ENCODE results near the gene HMGCL.

HMGCL gene

DNA sequence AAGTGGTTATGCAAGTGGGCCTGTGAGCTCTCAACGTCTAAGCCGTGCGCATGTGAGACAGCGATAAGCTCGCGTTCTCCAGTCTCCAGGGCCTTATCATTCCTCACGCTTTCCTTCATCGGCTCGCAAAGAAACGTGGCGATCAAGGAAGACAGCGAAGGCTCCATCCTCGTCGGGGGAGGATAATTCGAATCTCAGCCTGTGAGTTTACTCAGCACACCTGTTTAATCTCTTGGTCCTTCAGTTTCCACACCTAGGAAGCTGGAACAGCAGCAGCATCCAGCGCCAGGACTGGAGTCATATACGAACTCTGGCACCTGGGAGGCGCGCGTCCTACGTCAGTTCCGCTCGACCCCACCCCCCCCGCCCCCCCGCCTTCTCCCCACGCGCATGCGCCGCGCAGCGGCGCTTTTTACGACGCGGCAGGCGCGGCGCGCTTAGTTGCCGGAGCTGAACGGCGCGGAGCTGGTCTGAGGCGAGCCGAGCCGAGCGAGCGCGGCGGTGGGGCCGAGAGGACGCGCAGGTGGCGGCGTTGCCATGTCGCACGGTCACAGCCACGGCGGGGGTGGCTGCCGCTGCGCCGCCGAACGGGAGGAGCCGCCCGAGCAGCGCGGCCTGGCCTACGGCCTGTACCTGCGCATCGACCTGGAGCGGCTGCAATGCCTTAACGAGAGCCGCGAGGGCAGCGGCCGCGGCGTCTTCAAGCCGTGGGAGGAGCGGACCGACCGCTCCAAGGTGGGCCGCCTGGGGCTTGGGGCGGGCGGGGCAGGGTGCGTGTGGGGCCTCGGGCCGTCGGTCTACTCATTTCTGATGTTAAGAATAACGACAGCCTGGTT, 47.0 kb downstream of the HMGCL start, which contains the start of gene PITHD1:
TSS of gene PITHD1 (plus strand) at position 440 of the 836 bp plus-strand sequence. CDS start at position 538, 98 bp downstream.
- TF ChIP-seq POLR2AphosphoS5 (IDR thresholded peaks at IDR 0.05; ENCODE audit: low read depth, low read length) (peak; percentile 73), TAF1 (IDR thresholded peaks at IDR 0.05; ENCODE audit: borderline replicate concordance, low read depth, low read length) (0 out of 2 replicates have a peak, but pooled peaks have one; percentile 2), POLR2A (IDR thresholded peaks at IDR 0.05; ENCODE audit: low read depth, low read length) (peak; percentile 88)
- peak; percentile 91 for FAIRE-seq
- peak; percentile 92 for DNase-seq (ENCODE audit: insufficient read length)

GRCh38 chr1:23776217-23776616, 49.0 kb downstream of the HMGCL start:
- no peak for TF ChIP-seq POLR2A (IDR thresholded peaks at IDR 0.05; ENCODE audit: low read depth, low read length)
- no peak for TF ChIP-seq TAF1 (IDR thresholded peaks at IDR 0.05; ENCODE audit: borderline replicate concordance, low read depth, low read length)
- TF ChIP-seq POLR2AphosphoS5 (IDR thresholded peaks at IDR 0.05; ENCODE audit: low read depth, low read length) = no peak
- FAIRE-seq = no peak
- DNase-seq (ENCODE audit: insufficient read length) = no peak

- no peak for TF ChIP-seq POLR2AphosphoS5 (IDR thresholded peaks at IDR 0.05; ENCODE audit: low read depth, low read length)
- TF ChIP-seq POLR2A (IDR thresholded peaks at IDR 0.05; ENCODE audit: low read depth, low read length) = no peak
- TF ChIP-seq TAF1 (IDR thresholded peaks at IDR 0.05; ENCODE audit: borderline replicate concordance, low read depth, low read length) = no peak
- DNase-seq (ENCODE audit: insufficient read length) (no peak), FAIRE-seq (no peak)
Observed at GRCh38 chr1:23774174-23774880, 50.9 kb downstream of the HMGCL start.

- DNase-seq (ENCODE audit: insufficient read length) (no peak), FAIRE-seq (peak; percentile 64)
- TF ChIP-seq POLR2AphosphoS5 (IDR thresholded peaks at IDR 0.05; ENCODE audit: low read depth, low read length) = no peak
- no peak for TF ChIP-seq POLR2A (IDR thresholded peaks at IDR 0.05; ENCODE audit: low read depth, low read length)
- no peak for TF ChIP-seq TAF1 (IDR thresholded peaks at IDR 0.05; ENCODE audit: borderline replicate concordance, low read depth, low read length)
Observed at GRCh38 chr1:23772854-23773242, 52.4 kb downstream of the HMGCL start.

DNA sequence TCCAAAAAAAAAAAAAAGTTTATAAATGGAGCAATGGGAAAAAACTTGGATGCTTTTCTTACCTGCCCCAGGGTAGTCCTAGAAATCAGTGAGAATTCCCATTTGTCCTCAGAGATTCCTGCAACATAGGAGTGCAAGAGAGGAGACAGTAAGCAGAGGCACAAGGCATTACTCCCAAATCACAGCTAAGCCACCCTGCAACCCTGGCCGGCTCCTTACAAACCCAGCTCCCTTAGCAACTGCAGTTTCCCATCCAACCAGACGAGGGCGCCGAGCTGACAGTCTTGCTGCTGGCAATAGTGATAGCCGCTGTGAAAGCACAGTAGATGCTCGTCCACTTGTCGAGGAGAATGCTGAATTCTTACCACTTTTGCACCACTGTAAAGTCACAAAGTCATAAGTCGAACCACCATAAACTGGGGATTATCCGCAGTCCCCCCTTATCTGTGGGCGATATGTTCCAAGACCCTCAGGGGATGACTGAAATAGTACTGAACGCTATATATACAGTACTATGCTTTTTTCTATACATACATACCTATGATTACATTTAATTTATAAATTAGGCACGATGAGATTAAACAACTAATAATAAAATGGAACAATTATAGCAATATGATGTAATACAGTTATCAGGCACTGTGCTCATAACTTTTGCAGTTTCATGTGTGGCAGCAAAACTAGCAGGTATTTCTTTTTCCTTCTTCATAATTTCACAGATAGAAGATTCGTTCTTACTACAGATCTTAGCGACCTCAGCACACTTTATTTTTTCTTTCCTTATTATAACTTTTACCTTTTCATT, 53.0 kb downstream of the HMGCL start:
- FAIRE-seq (peak; percentile 94), DNase-seq (ENCODE audit: insufficient read length) (no peak)
- TF ChIP-seq POLR2A (IDR thresholded peaks at IDR 0.05; ENCODE audit: low read depth, low read length) (no peak), POLR2AphosphoS5 (IDR thresholded peaks at IDR 0.05; ENCODE audit: low read depth, low read length) (no peak), TAF1 (IDR thresholded peaks at IDR 0.05; ENCODE audit: borderline replicate concordance, low read depth, low read length) (no peak)

- FAIRE-seq = no peak
- TF ChIP-seq POLR2AphosphoS5 (IDR thresholded peaks at IDR 0.05; ENCODE audit: low read depth, low read length) (no peak), POLR2A (IDR thresholded peaks at IDR 0.05; ENCODE audit: low read depth, low read length) (no peak), TAF1 (IDR thresholded peaks at IDR 0.05; ENCODE audit: borderline replicate concordance, low read depth, low read length) (no peak)
- no peak for DNase-seq (ENCODE audit: insufficient read length)
Observed at GRCh38 chr1:23768733-23769132, 56.5 kb downstream of the HMGCL start.

DNA sequence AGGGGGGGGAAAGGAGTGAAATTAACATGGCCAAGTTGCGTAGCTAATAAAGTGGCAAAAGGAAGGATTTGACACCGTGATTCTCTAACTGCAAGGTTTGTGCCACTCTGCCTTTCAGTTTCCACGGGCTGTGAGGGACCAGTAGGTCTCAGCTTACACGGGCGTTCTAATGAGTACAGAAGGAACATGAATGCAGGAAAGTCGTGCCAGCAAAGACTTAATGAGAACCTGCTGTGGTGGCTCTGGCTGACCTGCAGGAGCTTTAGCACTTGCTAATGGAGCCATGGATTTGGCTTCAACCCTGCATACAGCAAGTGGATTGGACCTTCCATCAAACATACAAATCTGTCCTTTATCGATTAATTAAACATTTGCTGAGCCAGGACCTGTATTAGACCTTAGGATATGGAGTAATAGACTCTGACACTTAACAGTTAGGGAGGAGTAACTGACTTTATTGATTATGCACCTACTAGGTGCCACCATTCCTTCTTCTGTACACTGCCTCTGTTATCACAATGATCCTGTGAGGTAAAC, 62.1 kb downstream of the HMGCL start:
- TF ChIP-seq POLR2A (IDR thresholded peaks at IDR 0.05; ENCODE audit: low read depth, low read length) = no peak
- no peak for TF ChIP-seq POLR2AphosphoS5 (IDR thresholded peaks at IDR 0.05; ENCODE audit: low read depth, low read length)
- no peak for TF ChIP-seq TAF1 (IDR thresholded peaks at IDR 0.05; ENCODE audit: borderline replicate concordance, low read depth, low read length)
- no peak for FAIRE-seq
- DNase-seq (ENCODE audit: insufficient read length) = no peak

DNA sequence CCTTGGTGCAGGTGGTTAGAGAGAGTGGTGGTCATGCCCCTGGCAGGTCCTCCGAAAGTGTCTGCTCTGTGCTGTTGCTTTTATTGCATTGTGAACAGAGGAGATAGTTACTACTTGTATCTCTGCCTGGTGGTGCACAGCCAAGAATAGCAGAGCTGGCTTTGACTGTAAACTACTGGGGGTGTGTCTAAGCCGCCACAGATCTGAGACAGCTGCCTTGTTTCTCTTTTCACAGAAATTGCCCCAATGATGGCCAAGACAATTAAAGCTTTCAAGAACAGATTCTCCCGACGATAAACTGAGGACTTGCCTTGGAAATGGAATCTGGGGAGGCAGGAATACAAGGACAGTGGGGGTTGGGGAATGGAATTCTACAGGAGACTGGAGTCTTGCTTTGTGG, 66.0 kb downstream of the HMGCL start:
- DNase-seq (ENCODE audit: insufficient read length) (no peak), FAIRE-seq (no peak)
- TF ChIP-seq POLR2AphosphoS5 (IDR thresholded peaks at IDR 0.05; ENCODE audit: low read depth, low read length) (no peak), POLR2A (IDR thresholded peaks at IDR 0.05; ENCODE audit: low read depth, low read length) (no peak), TAF1 (IDR thresholded peaks at IDR 0.05; ENCODE audit: borderline replicate concordance, low read depth, low read length) (no peak)

- no peak for FAIRE-seq
- TF ChIP-seq POLR2AphosphoS5 (IDR thresholded peaks at IDR 0.05; ENCODE audit: low read depth, low read length) = no peak
- no peak for TF ChIP-seq TAF1 (IDR thresholded peaks at IDR 0.05; ENCODE audit: borderline replicate concordance, low read depth, low read length)
- TF ChIP-seq POLR2A (IDR thresholded peaks at IDR 0.05; ENCODE audit: low read depth, low read length) = no peak
- DNase-seq (ENCODE audit: insufficient read length) = no peak
Observed at GRCh38 chr1:23757812-23758211, 67.4 kb downstream of the HMGCL start.

DNA sequence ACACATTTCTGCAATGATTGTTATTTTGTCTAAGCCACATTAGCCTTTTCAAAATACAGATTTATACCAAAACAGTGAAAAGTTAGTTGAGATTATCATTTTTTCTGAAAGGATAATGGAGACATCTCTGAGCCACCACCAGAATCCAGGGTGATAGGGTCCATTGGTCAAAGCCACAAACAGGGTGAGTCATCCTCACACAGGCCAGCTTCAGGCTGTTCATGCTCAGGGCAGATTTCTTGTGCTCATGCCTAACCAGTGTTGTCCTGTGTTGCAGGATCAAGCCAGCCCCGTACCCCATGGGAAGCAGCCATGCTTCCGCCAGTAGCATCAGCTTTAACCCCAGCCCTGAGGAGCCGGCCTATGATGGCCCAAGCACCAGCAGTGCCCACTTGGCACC, 68.6 kb downstream of the HMGCL start:
- FAIRE-seq = no peak

GRCh38 chr1:23752909-23753308, 72.3 kb downstream of the HMGCL start:
- FAIRE-seq (no peak), DNase-seq (ENCODE audit: insufficient read length) (no peak)
- TF ChIP-seq TAF1 (IDR thresholded peaks at IDR 0.05; ENCODE audit: borderline replicate concordance, low read depth, low read length) (no peak), POLR2AphosphoS5 (IDR thresholded peaks at IDR 0.05; ENCODE audit: low read depth, low read length) (no peak), POLR2A (IDR thresholded peaks at IDR 0.05; ENCODE audit: low read depth, low read length) (no peak)

More for the DNA sequence above, 68.6 kb downstream of the HMGCL start:
- no peak for DNase-seq (ENCODE audit: insufficient read length)
- TF ChIP-seq TAF1 (IDR thresholded peaks at IDR 0.05; ENCODE audit: borderline replicate concordance, low read depth, low read length) (no peak), POLR2AphosphoS5 (IDR thresholded peaks at IDR 0.05; ENCODE audit: low read depth, low read length) (no peak), POLR2A (IDR thresholded peaks at IDR 0.05; ENCODE audit: low read depth, low read length) (no peak)

All from GM12892 (cell line).